Stimulated activated CD8-positive, alpha-beta memory T cell treated with anti-CD3 and anti-CD28 coated beads, Interleukin-12 subunit alpha, Interleukin-12 subunit beta, amount 100 ng/mL, for 24 hours (primary cell): ENCODE measurements around the gene TRIM31.

Experiments used
- DNase-seq: peaks from one replicate; pipeline ENCODE4 v3.0.0-alpha.2; 2020; ENCODE audit errors: extremely low read depth

Gene TRIM31

GRCh38 chr6:30113841-30114240 is 951 bp upstream of the TRIM31 start:
- no peak for DNase-seq

- DNase-seq: no peak
These were observed 392 bp downstream of the TRIM31 start for GRCh38 chr6:30112402-30112994.

- no peak for DNase-seq
These were observed 1.5 kb downstream of the TRIM31 start for GRCh38 chr6:30111266-30111856.

- no peak for DNase-seq
These were observed 8.2 kb downstream of the TRIM31 start for GRCh38 chr6:30104661-30105060.

GRCh38 chr6:30103872-30104179 is 9.1 kb downstream of the TRIM31 start:
- DNase-seq: no peak

GRCh38 chr6:30102970-30103871 is 9.7 kb downstream of the TRIM31 start:
- DNase-seq: peak; percentile 52

- DNase-seq: no peak
These were observed 10.4 kb downstream of the TRIM31 start for GRCh38 chr6:30102414-30102969.

- DNase-seq: peak; percentile 28
These were observed 11.2 kb downstream of the TRIM31 start for GRCh38 chr6:30101444-30102413.

GRCh38 chr6:30100585-30101443 is 12.1 kb downstream of the TRIM31 start:
- no peak for DNase-seq

GRCh38 chr6:30100154-30100553 is 12.7 kb downstream of the TRIM31 start:
- DNase-seq: no peak

GRCh38 chr6:30097902-30098768 is 14.8 kb downstream of the TRIM31 start:
- no peak for DNase-seq

- DNase-seq: no peak
These were observed 16.1 kb downstream of the TRIM31 start for GRCh38 chr6:30096829-30097228.

GRCh38 chr6:30093951-30094661 is 18.8 kb downstream of the TRIM31 start:
- no peak for DNase-seq

- no peak for DNase-seq
These were observed 19.9 kb downstream of the TRIM31 start for GRCh38 chr6:30092852-30093543.

GRCh38 chr6:30091577-30092381 is 21.1 kb downstream of the TRIM31 start:
- no peak for DNase-seq

GRCh38 chr6:30087876-30088275 is 25.0 kb downstream of the TRIM31 start:
- DNase-seq: no peak

- DNase-seq: no peak
These were observed 35.7 kb downstream of the TRIM31 start for GRCh38 chr6:30077218-30077617.
